H9 (cell line): ENCODE data around the gene CLEC14A. TPM values are rescaled to one million over a fixed set of nuclear protein-coding genes. Genes with fewer than 3 reads are reported as not detected.

Source experiments
- DNase-seq: peaks from one replicate; pipeline ENCODE4 v3.0.0-alpha.2; 2017
- H2AFZ ChIP-seq: one replicate; pipeline ENCODE4 v1.6.1; 2013; ENCODE audit warnings: mild to moderate bottlenecking, low read length, control low read depth, moderate library complexity
- H2AK5ac ChIP-seq: 2 replicates; pipeline ENCODE4 v1.6.1; 2013; ENCODE audit warnings: low read length, control low read depth, mixed read lengths; ENCODE audit not compliant: insufficient read length
- H2BK120ac ChIP-seq: one replicate; pipeline ENCODE4 v1.6.1; 2013; ENCODE audit warnings: low read depth, mild to moderate bottlenecking, low read length, control low read depth, inconsistent platforms; ENCODE audit not compliant: poor library complexity, severe bottlenecking
- H2BK12ac ChIP-seq: 2 replicates; pipeline ENCODE4 v1.6.1; 2013; ENCODE audit warnings: low read length, control low read depth, mixed read lengths, low read depth; ENCODE audit not compliant: insufficient read length
- H2BK15ac ChIP-seq: 2 replicates; pipeline ENCODE4 v1.6.1; 2013; ENCODE audit warnings: low read depth, low read length, control low read depth
- H2BK20ac ChIP-seq: one replicate; pipeline ENCODE4 v1.6.1; 2013; ENCODE audit warnings: low read depth, mild to moderate bottlenecking, low read length, control low read depth, inconsistent platforms; ENCODE audit not compliant: poor library complexity, severe bottlenecking
- H2BK5ac ChIP-seq: 2 replicates; pipeline ENCODE4 v1.6.1; 2013; ENCODE audit warnings: low read length, control low read depth, mixed read lengths; ENCODE audit not compliant: insufficient read length
- H3K14ac ChIP-seq: 2 replicates; pipeline ENCODE4 v1.6.1; 2013; ENCODE audit warnings: low read length, control low read depth; ENCODE audit not compliant: insufficient read depth
- H3K18ac ChIP-seq: 2 replicates; pipeline ENCODE4 v1.6.1; 2013; ENCODE audit warnings: low read depth, mild to moderate bottlenecking, mixed read lengths, low read length, control low read depth; ENCODE audit not compliant: insufficient read length
- H3K23ac ChIP-seq: 2 replicates; pipeline ENCODE4 v1.6.1; 2013; ENCODE audit warnings: low read length, control low read depth, mixed read lengths, low read depth; ENCODE audit not compliant: insufficient read length
- H3K23me2 ChIP-seq: 2 replicates; pipeline ENCODE4 v1.6.1; 2013; ENCODE audit warnings: low read depth, mild to moderate bottlenecking, mixed read lengths, low read length, control low read depth; ENCODE audit not compliant: insufficient read length, poor library complexity, severe bottlenecking
- H3K27ac ChIP-seq: 2 replicates; pipeline ENCODE4 v1.5.1; 2013; ENCODE audit warnings: low read length, control low read depth, mixed read lengths, low read depth; ENCODE audit not compliant: insufficient read length
- H3K27me3 ChIP-seq: 2 replicates; pipeline ENCODE4 v1.6.1; 2013; ENCODE audit warnings: low read length, control low read depth, inconsistent platforms; ENCODE audit not compliant: insufficient read depth
- H3K4ac ChIP-seq: 2 replicates; pipeline ENCODE4 v1.6.1; 2013; ENCODE audit warnings: low read depth, mild to moderate bottlenecking, control low read depth, inconsistent platforms, low read length, moderate library complexity
- H3K4me1 ChIP-seq: 2 replicates; pipeline ENCODE4 v1.6.1; 2013; ENCODE audit warnings: low read length, control low read depth, inconsistent platforms; ENCODE audit not compliant: insufficient read depth
- H3K4me2 ChIP-seq: 2 replicates; pipeline ENCODE4 v1.6.1; 2013; ENCODE audit warnings: low read length, control low read depth, mixed read lengths; ENCODE audit not compliant: insufficient read length, insufficient read depth
- H3K56ac ChIP-seq: 2 replicates; pipeline ENCODE4 v1.6.1; 2013; ENCODE audit warnings: low read depth, mild to moderate bottlenecking, mixed read lengths, low read length, control low read depth; ENCODE audit not compliant: insufficient read length
- H3K79me1 ChIP-seq: 2 replicates; pipeline ENCODE4 v1.6.1; 2013; ENCODE audit warnings: low read depth, mild to moderate bottlenecking, moderate library complexity, low read length, control low read depth, inconsistent platforms; ENCODE audit not compliant: insufficient read depth, poor library complexity, severe bottlenecking
- H3K79me2 ChIP-seq: 2 replicates; pipeline ENCODE4 v1.6.1; 2013; ENCODE audit warnings: low read length, control low read depth, inconsistent platforms; ENCODE audit not compliant: insufficient read depth
- H3K9ac ChIP-seq: 2 replicates; pipeline ENCODE4 v1.6.1; 2013; ENCODE audit warnings: low read length, control low read depth, mixed read lengths; ENCODE audit not compliant: insufficient read length; ENCODE audit errors: extremely low read depth
- H3K9me3 ChIP-seq: one replicate; pipeline ENCODE4 v1.6.1; 2013; ENCODE audit warnings: low read depth, low read length, inconsistent platforms; ENCODE audit not compliant: control insufficient read depth
- H3T11ph ChIP-seq: one replicate; pipeline ENCODE4 v1.6.1; 2013; ENCODE audit warnings: mild to moderate bottlenecking, low read length, control low read depth, inconsistent platforms
- H4K20me1 ChIP-seq: one replicate; pipeline ENCODE4 v1.6.1; 2013; ENCODE audit not compliant: control insufficient read depth, insufficient read length, insufficient read depth
- H4K5ac ChIP-seq: 2 replicates; pipeline ENCODE4 v1.6.1; 2013; ENCODE audit warnings: low read depth, mild to moderate bottlenecking, mixed read lengths, low read length, control low read depth; ENCODE audit not compliant: insufficient read length
- H4K8ac ChIP-seq: replicated peaks from 2 replicates; pipeline ENCODE4 v1.6.1; 2013; ENCODE audit warnings: low read length, control low read depth, mixed read lengths, low read depth; ENCODE audit not compliant: insufficient read length
- H4K91ac ChIP-seq: 2 replicates; pipeline ENCODE4 v1.6.1; 2013; ENCODE audit warnings: low read depth, mild to moderate bottlenecking, moderate library complexity, mixed read lengths, low read length, control low read depth; ENCODE audit not compliant: insufficient read length
- H3K27ac Mint-ChIP-seq, 3 experiments: 2 replicates in 2 of 3; 3 replicates in 1 of 3; pipeline ENCODE4 v1.8.0; 2020 to 2021; ENCODE audit warnings: mixed read lengths in 3 of 3, mild to moderate bottlenecking in 1 of 3, moderate library complexity in 1 of 3
- H3K27me3 Mint-ChIP-seq: 2 replicates; pipeline ENCODE4 v1.8.0; 2021; ENCODE audit warnings: low read depth, mild to moderate bottlenecking, moderate library complexity, mixed read lengths
- H3K36me3 Mint-ChIP-seq, 3 experiments: 2 replicates in 2 of 3; 3 replicates in 1 of 3; pipeline ENCODE4 v1.8.0; 2020 to 2021; ENCODE audit warnings: low read depth in 3 of 3, mixed read lengths in 3 of 3; ENCODE audit not compliant: insufficient read depth in 1 of 3
- H3K4me1 Mint-ChIP-seq, 2 experiments: 2 replicates each; pipeline ENCODE4 v1.8.0; 2020; ENCODE audit warnings: mixed read lengths in 2 of 2
- H3K4me3 Mint-ChIP-seq, 2 experiments: 2 replicates in 1 of 2; 3 replicates in 1 of 2; pipeline ENCODE4 v1.8.0; 2020 to 2021; ENCODE audit warnings: mild to moderate bottlenecking in 2 of 2, mixed read lengths in 2 of 2, moderate library complexity in 1 of 2
- H3K9me3 Mint-ChIP-seq, 2 experiments: 2 replicates in 1 of 2; 3 replicates in 1 of 2; pipeline ENCODE4 v1.8.0; 2020; ENCODE audit warnings: mild to moderate bottlenecking in 2 of 2, mixed read lengths in 2 of 2, moderate library complexity in 1 of 2
- CTCF ChIP-seq: fragments of 200-600 bp; sonication (generic); conservative IDR thresholded peaks from 3 replicates; pipeline ENCODE4 v1.8.0; 2021; ENCODE audit warnings: antibody characterized with exemption, mild to moderate bottlenecking
- WGBS: extraction: QIAGEN DNeasy Blood & Tissue Kit; methylation state at CpG from one replicate; pipeline ENCODE4 v1.1.7; 2013; ENCODE audit warnings: missing lambda C conversion rate, low lambda C conversion rate, mixed read lengths; ENCODE audit not compliant: insufficient read length; ENCODE audit errors: extremely low coverage; 5-methylcytosine and 5-hydroxymethylcytosine counted together
- total RNA-seq: library from RNA; stranded (reverse); gene quantifications from 2 replicates; pipeline ENCODE4 v1.2.1, GENCODE V29; 2021

CLEC14A gene
- total RNA-seq, 1 experiment from 2014 or later = not detected

GRCh38 chr14:38280081-38280480, 24.2 kb upstream of the CLEC14A start:
- H2BK120ac ChIP-seq = no peak overlapping the region
- H2BK5ac ChIP-seq = no peak overlapping the region
- Mint-ChIP-seq H3K36me3 (no peaks in the 10 kb centered on the region), H3K4me3 (no peak overlapping the region), H3K27ac (no peak overlapping the region), H3K4me1 (peaks cover 2% of the 10 kb centered on the region in 2 experiments; a peak in 1 of 4 replicates), H3K9me3 (no peaks in the 10 kb centered on the region), H3K27me3 (peaks cover 39% of the 10 kb centered on the region)
- H3K79me2 ChIP-seq = no peaks in the 10 kb centered on the region
- H3K23ac ChIP-seq = no peak overlapping the region
- no peak overlapping the region for H3K9ac ChIP-seq
- H3K4ac ChIP-seq = no peak overlapping the region
- no CpG with 5 or more reads among the region's 2 CpGs for WGBS
- H3K27ac ChIP-seq = no peak overlapping the region
- H3K4me1 ChIP-seq = no peaks in the 10 kb centered on the region
- no peak overlapping the region for H2BK20ac ChIP-seq
- H3K14ac ChIP-seq = no peak overlapping the region
- no peak for TF ChIP-seq CTCF
- H3K9me3 ChIP-seq = no peaks in the 10 kb centered on the region
- H2BK12ac ChIP-seq = no peak overlapping the region
- H2BK15ac ChIP-seq = no peak overlapping the region
- no peak overlapping the region for H4K5ac ChIP-seq
- H2AK5ac ChIP-seq = no peak overlapping the region
- no peak overlapping the region for H3K4me2 ChIP-seq
- no peaks in the 10 kb centered on the region for H3K79me1 ChIP-seq
- no peak overlapping the region for H3K18ac ChIP-seq
- no peak overlapping the region for H2AFZ ChIP-seq
- no peak overlapping the region for H3K56ac ChIP-seq
- H3T11ph ChIP-seq = no peak overlapping the region
- H4K8ac ChIP-seq = no peak overlapping the region
- no peak overlapping the region for H4K91ac ChIP-seq
- DNase-seq = no peak
- H3K23me2 ChIP-seq = no peaks in the 10 kb centered on the region
- H4K20me1 ChIP-seq = no peaks in the 10 kb centered on the region
- no peaks in the 10 kb centered on the region for H3K27me3 ChIP-seq
